NCI-H2029 treated with DMSO at 0.1 percent for 48 hours (cell line): ENCODE data around the gene SMAGP.
"Not testable (repeated sequence)": the region's sequence is repeated elsewhere in the genome, so short reads cannot be mapped to it uniquely, and the experiment has no call there.

Experiments
- DNase-seq: peaks from one replicate; lab custom pipeline; 2025; lab: John Stamatoyannopoulos, UW

Gene SMAGP

GRCh38 chr12:51270067-51270950, at the start of gene SMAGP:
Gene SMAGP (minus strand): TSS chr12:51270415. CDS start chr12:51269278, 1,137 bp downstream.
- DNase-seq: peak; percentile 18

- no peak for DNase-seq
Observed at GRCh38 chr12:51318846-51319599, 48.8 kb upstream of the SMAGP start.

- DNase-seq: not testable (repeated sequence)
Observed at GRCh38 chr12:51318057-51318806, 48.0 kb upstream of the SMAGP start.

- DNase-seq: no peak
Observed at GRCh38 chr12:51311389-51311788, 41.2 kb upstream of the SMAGP start.

- no peak for DNase-seq
Observed at GRCh38 chr12:51307655-51308593, 37.7 kb upstream of the SMAGP start.

- no peak for DNase-seq
Observed at GRCh38 chr12:51306507-51306906, 36.3 kb upstream of the SMAGP start.

GRCh38 chr12:51300768-51301167, 30.6 kb upstream of the SMAGP start:
- DNase-seq: not testable (repeated sequence)

GRCh38 chr12:51295651-51296050, 25.4 kb upstream of the SMAGP start:
- no peak for DNase-seq

GRCh38 chr12:51294097-51294496, 23.9 kb upstream of the SMAGP start:
- not testable (repeated sequence) for DNase-seq

GRCh38 chr12:51293696-51294095, 23.5 kb upstream of the SMAGP start:
- DNase-seq: no peak

GRCh38 chr12:51291603-51292513, 21.6 kb upstream of the SMAGP start:
- DNase-seq: not testable (repeated sequence)

GRCh38 chr12:51285843-51286242, 15.6 kb upstream of the SMAGP start:
- no peak for DNase-seq

GRCh38 chr12:51281202-51281924, 11.1 kb upstream of the SMAGP start:
- no peak for DNase-seq

- DNase-seq: no peak
Observed at GRCh38 chr12:51275088-51275487, 4.9 kb upstream of the SMAGP start.

GRCh38 chr12:51272810-51273209, 2.6 kb upstream of the SMAGP start:
- not testable (repeated sequence) for DNase-seq

- DNase-seq: no peak
Observed at GRCh38 chr12:51270951-51271518, 820 bp upstream of the SMAGP start.

- DNase-seq: no peak
Observed at GRCh38 chr12:51269174-51270066, 795 bp downstream of the SMAGP start.

GRCh38 chr12:51265024-51265423, 5.2 kb downstream of the SMAGP start:
- DNase-seq: no peak
